Daoy (cell line): ENCODE data around the gene NAPSA. TPM values are rescaled to one million over a fixed set of nuclear protein-coding genes. Genes with fewer than 3 reads are reported as not detected.
"Not testable (repeated sequence)": the region's sequence is repeated elsewhere in the genome, so short reads cannot be mapped to it uniquely, and the experiment has no call there.

Source experiments
- DNase-seq: peaks from one replicate; pipeline ENCODE4 v3.0.0-alpha.2; 2015; ENCODE audit warnings: low read depth
- total RNA-seq: library from RNA; depleted of rRNA; stranded (reverse); fragments of >200 nt; shearing (Covaris generic); gene quantifications from 2 replicates; pipeline ENCODE4 v1.2.3, GENCODE V29; 2014; rRNA removed

The NAPSA gene
- not detected in 2 replicates for total RNA-seq

GRCh38 chr19:50365434-50366306, at the start of gene NAPSA:
TSS of gene NAPSA (minus strand) at chr19:50365639. CDS start at chr19:50365621, 18 bp downstream.
- no peak for DNase-seq

DNA sequence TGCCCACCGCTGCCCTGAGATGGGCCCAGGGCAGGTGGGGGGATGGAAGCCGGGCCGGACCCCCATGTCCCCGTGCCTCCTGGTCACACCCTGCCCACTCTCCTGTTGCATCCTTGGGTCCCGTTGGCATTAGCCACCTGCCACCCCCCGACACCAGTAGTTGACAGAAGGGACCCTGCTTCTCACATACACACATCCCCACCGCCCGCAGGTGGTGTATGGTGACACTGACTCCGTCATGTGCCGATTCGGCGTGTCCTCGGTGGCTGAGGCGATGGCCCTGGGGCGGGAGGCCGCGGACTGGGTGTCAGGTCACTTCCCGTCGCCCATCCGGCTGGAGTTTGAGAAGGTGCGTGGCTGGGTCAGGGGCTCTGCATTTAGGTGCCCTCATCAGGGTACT, 48.1 kb upstream of the NAPSA start:
- DNase-seq = no peak

DNA sequence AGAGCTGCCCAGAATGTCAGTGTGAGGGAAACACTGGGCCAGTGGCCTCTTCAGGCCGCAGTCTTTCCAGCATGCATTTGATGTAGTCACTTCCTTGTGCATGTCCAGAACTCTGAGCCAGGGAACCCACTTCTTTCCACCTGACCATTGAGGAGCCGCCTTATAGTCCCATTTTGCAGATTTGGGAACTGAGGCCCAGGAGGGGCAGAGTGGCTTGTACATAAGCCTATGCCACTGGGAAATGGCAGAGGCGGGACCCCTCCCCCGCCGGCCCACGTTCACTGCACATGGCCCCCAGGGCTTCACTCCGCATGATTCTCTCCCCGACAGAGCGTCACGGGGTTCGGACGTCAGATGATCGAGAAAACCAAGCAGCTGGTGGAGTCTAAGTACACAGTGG, 47.7 kb upstream of the NAPSA start:
- DNase-seq = no peak

DNA sequence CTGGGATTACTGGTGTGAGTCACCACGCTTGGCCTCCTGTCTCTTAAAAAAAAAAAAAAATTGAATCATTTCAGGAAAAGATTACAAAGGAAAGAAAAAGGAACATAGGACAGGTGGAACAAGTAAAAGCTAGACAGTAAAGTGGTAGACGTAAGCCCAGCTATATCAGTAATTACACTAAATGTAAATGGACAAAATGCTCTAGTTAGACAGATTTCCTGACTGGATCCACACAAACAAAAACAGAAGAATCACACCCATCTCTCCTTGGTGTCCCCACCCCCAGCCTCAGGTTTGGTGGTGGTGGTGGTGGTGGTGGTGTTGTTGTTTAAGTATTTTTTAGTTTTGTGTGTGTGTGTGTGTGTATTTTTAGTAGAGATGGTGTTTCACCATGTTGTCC, 47.0 kb upstream of the NAPSA start:
- DNase-seq = no peak

GRCh38 chr19:50410109-50410508, 44.7 kb upstream of the NAPSA start:
- DNase-seq = no peak

GRCh38 chr19:50409347-50409746, 43.9 kb upstream of the NAPSA start:
- no peak for DNase-seq

DNA sequence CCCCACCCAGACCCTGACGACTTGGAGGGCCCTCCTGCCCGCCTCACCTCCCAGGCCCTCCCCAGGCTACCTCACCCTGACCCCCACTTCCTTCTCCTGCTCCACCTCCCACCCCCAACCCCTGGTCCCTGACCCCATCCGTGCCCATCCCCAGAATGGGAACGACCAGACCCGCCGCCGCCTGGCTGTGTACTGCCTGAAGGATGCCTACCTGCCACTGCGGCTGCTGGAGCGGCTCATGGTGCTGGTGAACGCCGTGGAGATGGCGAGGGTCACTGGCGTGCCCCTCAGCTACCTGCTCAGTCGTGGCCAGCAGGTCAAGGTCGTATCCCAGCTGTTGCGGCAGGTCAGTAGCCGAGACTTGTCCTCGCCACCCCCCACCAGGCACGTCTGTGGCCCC, 41.4 kb upstream of the NAPSA start:
- DNase-seq = no peak

GRCh38 chr19:50406156-50406820, 40.8 kb upstream of the NAPSA start:
- DNase-seq = no peak

DNA sequence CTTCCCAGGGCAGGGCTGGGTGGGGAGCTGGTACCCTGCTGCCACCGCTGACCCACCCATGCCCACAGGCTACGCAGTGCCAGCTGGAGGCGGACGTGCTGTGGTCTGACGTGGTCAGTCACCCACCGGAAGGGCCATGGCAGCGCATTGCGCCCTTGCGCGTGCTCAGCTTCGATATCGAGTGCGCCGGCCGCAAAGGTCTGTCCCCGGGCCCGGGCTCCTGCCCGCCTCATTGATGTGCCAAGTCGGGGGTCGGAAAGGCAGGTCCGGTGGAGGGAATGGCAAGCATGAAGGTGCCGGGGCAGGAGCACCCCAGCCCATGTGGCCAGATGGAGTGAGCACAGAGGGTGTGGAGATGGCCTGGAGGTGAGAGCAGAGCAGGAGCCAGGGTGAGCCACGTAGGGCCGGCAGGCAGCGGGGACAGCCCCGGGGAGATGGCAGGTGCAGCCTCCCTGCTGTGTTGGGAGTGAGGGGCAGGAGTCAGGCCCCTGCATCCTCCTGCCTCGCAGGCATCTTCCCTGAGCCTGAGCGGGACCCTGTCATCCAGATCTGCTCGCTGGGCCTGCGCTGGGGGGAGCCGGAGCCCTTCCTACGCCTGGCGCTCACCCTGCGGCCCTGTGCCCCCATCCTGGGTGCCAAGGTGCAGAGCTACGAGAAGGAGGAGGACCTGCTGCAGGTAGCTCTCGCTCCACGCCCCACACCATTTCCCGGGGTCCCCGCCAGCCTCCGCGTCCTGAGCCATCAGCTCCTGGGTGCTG, 37.3 kb upstream of the NAPSA start:
- no peak for DNase-seq

DNA sequence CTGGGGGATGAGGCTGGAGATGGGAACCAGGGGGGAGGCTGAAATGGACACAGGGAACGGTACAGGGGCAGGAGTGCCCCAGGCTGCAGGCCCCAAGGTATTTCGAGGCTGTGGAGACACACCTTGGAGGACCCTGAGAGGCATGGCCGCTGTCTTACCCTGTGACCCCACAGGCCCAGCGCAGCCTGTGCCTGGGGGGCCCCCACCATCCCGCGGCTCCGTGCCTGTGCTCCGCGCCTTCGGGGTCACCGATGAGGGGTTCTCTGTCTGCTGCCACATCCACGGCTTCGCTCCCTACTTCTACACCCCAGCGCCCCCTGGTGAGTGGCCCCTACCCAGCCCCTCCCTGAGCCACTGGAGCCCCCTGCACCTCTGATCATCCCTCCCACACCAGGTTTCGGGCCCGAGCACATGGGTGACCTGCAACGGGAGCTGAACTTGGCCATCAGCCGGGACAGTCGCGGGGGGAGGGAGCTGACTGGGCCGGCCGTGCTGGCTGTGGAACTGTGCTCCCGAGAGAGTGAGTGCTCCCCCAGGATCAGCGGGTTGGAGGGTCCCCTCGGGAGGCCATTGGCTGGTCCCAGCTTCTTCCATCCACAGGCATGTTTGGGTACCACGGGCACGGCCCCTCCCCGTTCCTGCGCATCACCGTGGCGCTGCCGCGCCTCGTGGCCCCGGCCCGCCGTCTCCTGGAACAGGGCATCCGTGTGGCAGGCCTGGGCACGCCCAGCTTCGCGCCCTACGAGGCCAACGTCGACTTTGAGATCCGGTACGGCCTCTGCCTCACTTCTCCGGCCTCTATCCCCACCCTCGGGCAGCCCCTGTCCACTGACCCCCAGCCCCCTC, 36.4 kb upstream of the NAPSA start:
- no peak for DNase-seq

DNA sequence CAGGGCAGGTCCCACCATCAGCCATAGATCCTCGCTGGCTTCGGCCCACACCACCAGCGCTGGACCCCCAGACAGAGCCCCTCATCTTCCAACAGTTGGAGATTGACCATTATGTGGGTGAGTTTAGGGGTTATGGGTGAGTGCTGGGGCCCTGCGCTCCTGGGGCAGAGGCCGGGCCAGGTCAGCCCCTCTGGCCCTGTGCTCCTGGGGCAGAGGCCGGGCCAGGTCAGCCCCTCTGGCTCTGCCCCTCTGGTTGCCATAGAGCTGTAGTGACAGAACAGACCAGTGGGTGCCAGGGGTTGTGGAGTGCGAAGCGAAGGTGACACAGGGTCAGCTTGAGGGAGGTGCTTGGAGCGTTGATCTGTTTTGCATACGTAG, 33.9 kb upstream of the NAPSA start:
- no peak for DNase-seq

GRCh38 chr19:50398675-50399367, 33.4 kb upstream of the NAPSA start:
- no peak for DNase-seq

DNA sequence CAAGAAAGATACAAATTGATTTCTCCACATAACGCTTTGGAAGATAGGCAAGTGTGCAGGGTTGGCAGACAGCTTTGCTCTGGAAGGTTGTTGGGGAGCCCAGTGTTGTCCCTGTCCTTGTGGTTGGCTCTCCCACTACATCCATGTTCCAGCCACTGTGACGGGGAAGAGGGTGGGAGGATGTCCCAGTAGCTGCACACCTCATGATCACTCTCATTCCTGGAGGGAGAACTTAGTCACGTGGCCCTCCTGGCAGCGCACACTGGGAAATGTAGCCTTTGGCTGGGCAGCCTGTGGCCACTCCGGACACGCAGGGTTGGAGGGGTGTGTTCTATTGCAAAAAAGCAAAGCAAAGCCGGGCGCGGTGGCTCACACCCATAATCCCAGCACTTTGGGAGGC, 28.6 kb upstream of the NAPSA start:
- no peak for DNase-seq

DNA sequence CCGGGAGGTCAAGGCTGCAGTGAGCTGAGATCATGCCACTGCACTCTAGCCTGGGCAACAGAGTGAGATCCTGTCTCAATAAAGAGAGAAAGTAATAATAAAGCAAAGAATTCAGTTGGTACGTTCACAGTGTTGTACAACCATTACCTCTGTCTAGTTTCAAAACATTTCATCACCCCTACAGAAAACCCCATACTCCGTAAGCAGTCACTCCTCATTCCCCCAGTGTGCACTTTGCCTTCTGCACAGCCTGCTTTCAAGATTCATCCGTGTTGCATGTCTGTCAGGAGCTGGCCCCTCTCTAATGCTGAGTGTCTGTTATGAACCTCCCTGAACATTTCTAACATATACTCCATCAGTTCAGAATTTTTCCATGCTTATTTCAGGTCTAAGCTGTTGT, 28.1 kb upstream of the NAPSA start:
- no peak for DNase-seq

- no peak for DNase-seq
Observed at GRCh38 chr19:50392759-50393158, 27.3 kb upstream of the NAPSA start.

DNA sequence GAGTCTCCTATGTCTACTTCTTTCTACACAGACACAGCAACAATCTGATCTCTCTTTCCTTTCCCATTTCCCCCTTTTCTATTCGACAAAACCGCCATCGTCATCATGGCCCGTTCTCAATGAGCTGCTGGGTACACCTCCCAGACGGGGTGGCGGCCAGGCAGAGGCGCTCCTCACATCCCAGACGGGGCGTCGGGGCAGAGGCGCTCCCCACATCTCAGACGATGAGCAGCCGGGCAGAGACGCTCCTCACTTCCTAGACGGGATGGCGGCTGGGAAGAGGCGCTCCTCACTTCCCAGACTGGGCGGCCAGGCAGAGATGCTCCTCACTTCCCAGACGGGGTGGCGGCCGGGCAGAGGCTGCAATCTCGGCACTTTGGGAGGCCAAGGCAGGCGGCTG, 25.5 kb upstream of the NAPSA start:
- DNase-seq = not testable (repeated sequence)

GRCh38 chr19:50390295-50390694, 24.9 kb upstream of the NAPSA start:
- DNase-seq = not testable (repeated sequence)

- no peak for DNase-seq
Observed at GRCh38 chr19:50387868-50388245, 22.4 kb upstream of the NAPSA start.

- peak; percentile 42 for DNase-seq
Observed at GRCh38 chr19:50387176-50387867, 21.9 kb upstream of the NAPSA start.
